B cell (primary cell): ENCODE measurements around the gene RAPGEF1.

Experiments
- EZH2 ChIP-seq: IDR thresholded peaks from 2 replicates; pipeline ENCODE4 v1.6.1; 2012; ENCODE audit warnings: borderline replicate concordance, low read depth, mild to moderate bottlenecking, moderate library complexity, low read length; ENCODE audit not compliant: insufficient read depth, poor library complexity, severe bottlenecking
- TF ChIP-seq, protein P1 (sequence below): fragments of 200-600 bp; IDR thresholded peaks from one replicate; pipeline ENCODE4 v1.8.0; 2022; ENCODE audit warnings: antibody characterized with exemption, mild to moderate bottlenecking

DNA sequence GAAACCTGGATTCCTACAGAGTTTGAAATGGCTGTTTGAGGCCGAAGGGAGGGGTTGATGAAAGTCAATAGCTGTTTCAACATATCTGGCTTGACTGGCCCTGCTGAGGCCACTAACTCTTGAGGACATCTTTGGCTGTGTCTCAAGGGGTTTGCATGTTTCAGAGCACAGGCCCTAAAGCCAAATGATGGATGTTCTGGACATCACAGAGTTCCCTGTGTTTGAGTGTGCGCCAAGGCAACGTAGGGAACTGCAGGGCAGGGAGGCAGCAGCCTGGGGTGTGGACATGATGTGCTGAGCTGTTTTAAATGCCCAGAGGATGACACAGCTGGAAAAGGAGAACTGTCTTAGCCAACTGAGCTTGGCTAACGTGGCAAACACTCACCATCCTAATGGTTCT lies 89.6 kb downstream of the RAPGEF1 start:
- TF ChIP-seq, protein P1, sequence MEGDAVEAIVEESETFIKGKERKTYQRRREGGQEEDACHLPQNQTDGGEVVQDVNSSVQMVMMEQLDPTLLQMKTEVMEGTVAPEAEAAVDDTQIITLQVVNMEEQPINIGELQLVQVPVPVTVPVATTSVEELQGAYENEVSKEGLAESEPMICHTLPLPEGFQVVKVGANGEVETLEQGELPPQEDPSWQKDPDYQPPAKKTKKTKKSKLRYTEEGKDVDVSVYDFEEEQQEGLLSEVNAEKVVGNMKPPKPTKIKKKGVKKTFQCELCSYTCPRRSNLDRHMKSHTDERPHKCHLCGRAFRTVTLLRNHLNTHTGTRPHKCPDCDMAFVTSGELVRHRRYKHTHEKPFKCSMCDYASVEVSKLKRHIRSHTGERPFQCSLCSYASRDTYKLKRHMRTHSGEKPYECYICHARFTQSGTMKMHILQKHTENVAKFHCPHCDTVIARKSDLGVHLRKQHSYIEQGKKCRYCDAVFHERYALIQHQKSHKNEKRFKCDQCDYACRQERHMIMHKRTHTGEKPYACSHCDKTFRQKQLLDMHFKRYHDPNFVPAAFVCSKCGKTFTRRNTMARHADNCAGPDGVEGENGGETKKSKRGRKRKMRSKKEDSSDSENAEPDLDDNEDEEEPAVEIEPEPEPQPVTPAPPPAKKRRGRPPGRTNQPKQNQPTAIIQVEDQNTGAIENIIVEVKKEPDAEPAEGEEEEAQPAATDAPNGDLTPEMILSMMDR = no peak
- TF ChIP-seq EZH2 = no peak
